ENCODE results near the gene PGM1. TPM values are rescaled to one million over a fixed set of nuclear protein-coding genes. Genes with fewer than 3 reads are reported as not detected.

PGM1 gene
- total RNA-seq, 2 donors from 2014 or later, result 150 to 180 TPM

Other genes starting within 250 kb of the PGM1 start
- 1 to 10 TPM; 4.4 to 6.4 TPM for gene ALG6, start 225.8 kb upstream of the PGM1 start, total RNA-seq
- 1 to 10 TPM; 6.4 to 8.3 TPM for gene ITGB3BP, start 70.2 kb upstream of the PGM1 start, total RNA-seq
- gene EFCAB7, start 69.9 kb upstream of the PGM1 start, total RNA-seq, result 10 to 100 TPM in 1 of 2 donors, 1 to 10 TPM in 1; 6.1 to 10.5 TPM
- gene ROR1, start 180.6 kb downstream of the PGM1 start, total RNA-seq, result 10 to 100 TPM in 1 of 2 donors, 1 to 10 TPM in 1; 5.7 to 14.7 TPM

Measured in left cardiac atrium (tissue), 2 donors.